Stimulated activated CD8-positive, alpha-beta memory T cell treated with anti-CD3 and anti-CD28 coated beads, Interleukin-2, amount 100 ng/mL, for 1 hour (primary cell): ENCODE data around the gene EEF1G.
"Not testable (repeated sequence)": the region's sequence is repeated elsewhere in the genome, so short reads cannot be mapped to it uniquely, and the experiment has no call there.

Source experiments
- DNase-seq, 2 donors: peaks; one replicate each; pipeline ENCODE4 v3.0.0-alpha.2; 2020; ENCODE audit warnings: low read depth in 2 of 2

Gene EEF1G

DNA sequence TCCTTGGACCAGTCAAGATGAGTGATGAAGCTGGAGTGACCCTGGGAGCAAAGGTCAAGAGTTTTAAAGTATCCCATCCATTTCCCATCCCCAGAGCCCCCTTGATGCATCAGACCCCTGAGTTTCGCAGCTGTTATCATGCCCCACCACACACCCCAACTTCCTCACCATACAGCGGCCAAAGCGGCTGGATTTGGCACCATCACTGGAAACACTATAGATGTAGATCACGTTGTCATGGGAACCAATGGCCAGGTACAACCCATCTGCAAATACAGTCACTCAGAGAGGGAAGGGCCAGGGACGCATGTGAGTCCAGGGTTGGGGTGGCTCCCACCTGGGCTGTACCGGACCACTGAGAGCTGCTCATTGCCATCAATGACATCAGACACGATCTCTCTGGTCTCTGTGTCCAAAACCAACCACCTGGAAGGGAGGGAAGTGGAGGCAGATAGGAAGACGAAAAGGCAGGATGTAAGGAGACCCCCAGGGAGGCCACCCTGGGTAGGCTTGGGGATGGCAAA, 30.1 kb upstream of the EEF1G start:
- DNase-seq = no peak

DNA sequence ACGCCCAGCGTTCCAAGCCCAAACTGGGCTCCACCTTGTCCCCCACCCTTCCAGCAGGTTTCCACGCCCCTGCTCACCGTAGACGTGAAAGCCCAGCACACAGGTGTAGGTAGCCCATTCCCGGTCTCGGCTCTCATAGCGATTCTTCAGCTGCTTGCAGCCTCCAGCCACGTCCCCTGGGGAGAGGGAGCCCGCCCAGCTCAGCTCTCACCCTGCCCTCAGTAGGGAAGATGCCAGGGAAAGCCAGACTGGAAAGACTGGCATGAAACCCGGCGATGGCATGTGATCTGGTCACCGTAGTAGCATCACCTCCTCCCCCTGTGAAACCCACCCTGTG, 29.3 kb upstream of the EEF1G start:
- DNase-seq = no peak

DNA sequence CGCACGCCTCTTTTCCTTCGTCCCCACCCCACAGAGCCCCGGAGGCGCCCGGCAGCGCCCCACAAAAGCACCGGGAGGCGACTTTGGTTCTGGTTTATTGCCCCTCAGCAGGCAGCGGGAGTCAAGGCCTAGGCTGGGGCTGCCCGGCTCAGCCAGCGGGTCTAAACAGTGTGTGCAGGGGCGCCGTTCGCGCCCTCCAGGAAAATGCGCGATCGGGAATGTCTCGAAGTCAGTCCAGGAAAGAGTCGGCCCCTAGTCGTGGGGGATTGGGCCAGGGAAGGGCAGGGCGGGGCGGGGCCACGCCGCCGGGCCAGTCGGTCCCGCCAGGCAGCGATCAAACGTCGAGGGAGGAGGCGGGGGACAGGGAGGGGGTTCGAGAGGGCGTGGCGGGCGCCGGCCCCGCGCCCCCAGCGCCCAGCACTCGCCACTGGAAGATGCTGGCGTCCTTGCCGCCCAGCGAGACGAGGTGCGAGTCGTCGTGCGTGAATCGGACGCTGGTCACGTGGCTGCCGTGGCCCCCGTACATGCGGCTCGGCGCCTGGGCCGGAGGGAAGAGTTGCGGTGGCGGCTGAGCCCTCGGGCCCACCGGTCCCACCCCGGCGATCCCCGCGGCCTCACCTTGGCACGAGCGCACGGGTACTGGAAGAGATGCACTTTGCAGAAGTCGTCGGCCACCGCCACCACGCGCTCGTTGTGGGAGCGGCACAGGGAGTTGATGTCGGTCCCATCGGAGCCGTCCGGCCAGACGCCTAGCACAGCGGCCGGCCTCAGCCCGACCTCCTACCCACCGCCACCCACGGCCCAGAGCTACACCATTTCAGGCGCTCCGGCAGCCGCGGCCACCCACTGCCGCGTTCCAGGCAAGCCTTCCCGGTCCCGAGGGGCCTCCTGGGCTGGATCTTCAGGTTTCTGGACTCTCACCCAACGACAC, 28.7 kb upstream of the EEF1G start:
- DNase-seq = no peak

DNA sequence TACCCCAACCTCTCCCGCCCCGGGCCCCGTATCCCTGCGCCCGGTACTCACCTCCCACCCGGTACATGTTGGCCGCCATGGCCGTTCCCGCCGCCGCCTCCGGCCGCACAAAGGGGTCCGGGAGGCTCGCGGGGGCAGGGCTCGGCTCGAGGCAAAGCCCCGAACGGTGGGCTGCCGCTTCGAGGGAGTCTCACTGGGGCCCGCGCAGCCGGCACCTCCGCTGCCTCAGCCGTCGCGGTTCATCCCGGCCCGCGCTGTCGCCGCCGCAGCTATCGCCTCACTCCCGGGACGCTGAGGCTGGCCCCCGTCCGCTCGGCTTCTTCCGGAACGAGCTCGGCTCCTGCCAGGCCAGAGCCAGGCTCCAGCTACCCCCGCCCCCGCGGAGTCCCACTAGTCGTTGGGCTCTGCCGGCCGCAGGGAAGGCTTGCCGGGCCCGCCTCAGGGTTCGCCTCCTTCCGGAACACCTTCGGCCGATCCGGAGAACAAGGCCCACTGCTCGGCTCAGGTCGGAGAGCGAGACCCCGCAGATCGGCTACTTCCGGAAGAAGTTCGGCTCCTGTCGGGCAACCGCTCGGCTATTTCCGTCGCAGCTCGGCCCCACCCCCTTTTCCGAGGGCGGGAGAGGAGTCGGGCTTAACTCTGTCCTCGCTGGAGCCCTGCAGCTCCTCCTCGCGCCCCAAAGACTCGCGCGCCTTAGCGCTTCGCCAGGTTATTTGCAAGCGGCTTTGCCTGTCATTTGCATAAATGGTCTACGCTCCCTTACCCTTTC, 27.9 kb upstream of the EEF1G start, which contains the start of gene MTA2:
Gene MTA2 (minus strand): TSS at position 494 of the 769 bp plus-strand sequence. CDS start 415 bp downstream, at position 79.
- DNase-seq = peak; percentile 98 to 99

DNA sequence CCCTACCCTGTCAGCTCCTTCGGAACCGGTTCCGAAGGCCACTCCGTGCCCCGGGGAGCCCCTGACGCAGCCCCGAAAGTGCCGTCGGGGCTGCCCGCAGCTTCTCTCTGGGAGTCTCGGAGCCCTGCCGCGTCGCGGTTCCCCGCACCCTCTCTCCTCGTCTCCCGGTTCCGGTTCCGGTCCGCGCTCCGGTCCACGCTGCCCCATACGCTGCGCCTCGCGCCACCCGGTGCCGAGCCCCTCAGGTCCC, 27.4 kb upstream of the EEF1G start:
- DNase-seq = no peak

DNA sequence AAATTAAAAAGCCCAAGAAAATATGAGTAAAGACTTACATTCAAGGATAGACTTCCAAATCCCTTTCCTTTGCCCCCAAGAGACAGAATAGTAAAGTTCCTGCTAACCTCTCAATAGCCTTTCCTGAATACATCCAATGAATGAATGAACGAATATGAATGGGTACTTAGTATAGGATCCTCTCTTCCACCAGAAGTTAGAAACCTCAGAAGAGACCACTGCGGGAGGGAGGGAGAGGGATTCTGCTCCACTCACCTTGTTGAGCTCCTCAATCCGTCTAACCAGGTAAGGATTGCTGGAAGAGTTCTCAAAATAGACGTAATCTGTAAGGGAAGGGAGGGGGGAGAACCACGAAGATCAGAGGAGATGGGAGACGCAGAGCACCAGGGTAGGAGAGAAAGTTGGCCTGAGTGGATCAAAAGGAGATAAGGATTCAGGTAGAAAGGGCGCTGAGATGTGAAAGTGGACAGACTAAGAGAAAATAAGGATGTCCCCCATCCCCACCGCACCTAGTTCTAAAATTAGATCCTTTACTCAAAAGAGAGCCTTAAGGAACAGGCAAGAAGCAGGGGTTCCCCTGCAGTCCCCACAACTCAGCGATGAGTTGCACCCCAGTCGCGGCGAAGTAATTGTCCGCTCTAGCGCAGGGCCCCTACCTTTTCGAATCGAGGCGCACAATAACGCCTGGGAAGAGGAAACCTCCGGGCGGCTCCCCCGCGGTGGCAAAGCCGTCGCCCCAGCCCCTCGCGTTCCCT, 26.9 kb upstream of the EEF1G start:
- no peak for DNase-seq

DNA sequence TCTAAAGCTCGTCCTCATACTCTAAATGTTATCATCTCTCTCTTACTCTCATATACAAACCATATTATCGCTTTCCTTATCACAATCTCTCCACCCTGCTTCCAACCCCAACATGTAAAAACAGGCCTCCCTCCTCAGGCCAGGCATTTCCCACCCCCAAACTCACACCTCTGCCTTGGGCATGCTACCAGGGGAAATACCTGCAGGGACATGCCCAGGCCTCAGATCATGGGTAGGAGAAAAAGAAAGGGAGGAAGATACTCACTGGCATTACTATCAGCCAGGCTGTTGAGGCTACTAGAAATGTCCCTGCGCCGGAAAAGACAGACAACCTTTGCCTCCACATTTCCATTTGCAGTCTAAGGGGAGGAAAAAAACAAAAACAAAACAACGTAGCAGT, 26.2 kb upstream of the EEF1G start:
- no peak for DNase-seq

DNA sequence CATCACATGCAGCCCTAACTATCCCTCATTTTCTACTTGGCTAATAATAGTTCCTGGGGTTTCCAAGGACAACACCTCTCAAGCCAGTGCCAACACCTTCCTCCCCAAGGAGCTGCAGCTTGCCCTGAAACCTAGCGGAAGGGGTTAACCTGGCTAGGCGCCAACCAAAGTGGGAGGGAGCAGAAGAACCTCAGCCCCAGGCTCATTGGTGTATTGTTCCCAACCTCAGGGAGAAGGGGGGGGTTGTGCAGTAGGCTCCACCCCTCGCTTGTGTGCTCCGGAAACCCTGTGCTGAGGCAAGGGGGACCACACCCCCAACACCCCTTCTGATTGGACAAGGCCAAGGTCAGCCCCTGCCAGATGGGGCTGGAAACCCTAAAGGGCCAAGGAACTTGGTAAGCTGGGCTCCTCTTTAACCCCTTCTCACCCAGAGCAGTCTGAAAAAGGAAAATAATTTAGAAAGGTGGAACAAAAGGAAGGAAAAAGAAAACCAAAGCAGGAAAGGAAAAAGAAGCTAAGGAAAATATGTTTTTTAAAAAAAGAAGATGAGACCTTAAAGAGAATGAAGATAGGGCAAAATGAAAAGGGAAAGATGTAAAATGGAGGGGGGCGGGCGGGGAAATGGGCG, 25.5 kb upstream of the EEF1G start:
- peak; percentile 79 to 90 for DNase-seq

DNA sequence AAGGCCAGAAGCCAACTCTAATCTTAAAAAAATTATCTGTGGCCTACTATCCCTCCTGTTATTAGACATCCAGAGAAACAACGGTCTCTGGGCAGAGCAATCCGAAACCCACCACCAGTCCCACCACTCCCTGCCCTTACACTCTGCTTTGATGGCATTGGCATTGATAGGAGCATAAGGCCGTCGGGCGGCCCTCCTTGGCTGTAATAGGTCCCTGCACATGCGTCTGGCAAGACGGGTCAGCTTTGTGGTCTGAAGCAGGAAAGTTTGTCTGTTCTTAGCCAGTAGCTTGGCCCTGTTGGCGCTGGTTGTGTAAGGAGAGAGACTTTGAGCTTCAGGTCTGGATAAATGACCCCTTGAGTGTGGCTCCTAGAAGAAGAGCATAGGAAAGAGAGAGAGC, 21.4 kb upstream of the EEF1G start:
- DNase-seq = no peak

DNA sequence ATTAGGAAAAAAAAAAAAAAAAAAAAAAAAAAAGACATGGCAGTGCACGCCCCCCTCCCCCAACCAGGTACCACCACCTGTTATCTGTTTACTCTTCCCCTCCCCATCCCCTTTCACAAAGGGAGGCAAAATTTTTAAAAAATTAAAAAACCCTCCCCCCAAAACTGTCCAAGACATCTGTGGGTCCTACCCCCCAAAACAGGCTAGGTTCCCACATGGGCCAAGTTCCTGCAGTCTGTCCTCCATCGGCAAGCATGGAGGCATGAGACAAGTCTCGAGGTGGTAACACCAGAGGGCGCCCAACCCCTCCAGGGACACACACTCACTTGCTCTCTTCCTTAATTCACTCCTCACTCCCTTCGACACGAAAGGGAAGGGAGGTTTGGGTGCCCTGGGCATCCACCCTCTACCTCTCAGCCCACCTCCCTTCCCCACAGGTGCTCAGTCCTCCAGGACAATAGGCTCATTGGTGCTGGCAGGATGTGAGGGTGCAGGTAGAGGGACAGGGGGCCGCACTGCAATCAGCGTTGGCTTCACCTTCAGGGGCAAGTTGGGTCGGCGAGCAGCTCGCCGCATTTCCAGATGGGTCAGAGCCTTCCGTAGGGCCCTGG, 19.8 kb upstream of the EEF1G start:
- DNase-seq = peak in 1 of 2 donors; percentile 59

DNA sequence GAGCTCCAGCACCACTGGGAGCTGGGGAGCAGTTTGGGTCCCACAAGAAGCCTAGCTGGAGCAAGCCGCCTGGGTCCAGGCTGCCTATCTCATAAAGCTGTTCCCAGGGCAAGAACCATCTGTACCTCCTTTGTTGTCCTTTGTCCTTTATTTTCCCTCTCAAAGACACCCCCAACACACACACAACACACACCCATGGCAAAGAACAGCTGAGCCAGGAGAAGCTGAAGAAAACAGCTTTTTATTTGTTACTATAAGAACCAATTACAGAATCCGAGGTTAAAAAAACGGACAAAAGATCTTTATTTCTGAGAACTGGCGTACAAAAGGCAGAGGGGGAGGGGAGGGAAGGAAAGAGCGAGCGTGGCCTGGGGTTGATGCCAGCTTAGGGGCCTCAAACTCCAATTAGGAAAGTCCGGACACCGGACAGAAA, 19.3 kb upstream of the EEF1G start:
- DNase-seq = no peak

DNA sequence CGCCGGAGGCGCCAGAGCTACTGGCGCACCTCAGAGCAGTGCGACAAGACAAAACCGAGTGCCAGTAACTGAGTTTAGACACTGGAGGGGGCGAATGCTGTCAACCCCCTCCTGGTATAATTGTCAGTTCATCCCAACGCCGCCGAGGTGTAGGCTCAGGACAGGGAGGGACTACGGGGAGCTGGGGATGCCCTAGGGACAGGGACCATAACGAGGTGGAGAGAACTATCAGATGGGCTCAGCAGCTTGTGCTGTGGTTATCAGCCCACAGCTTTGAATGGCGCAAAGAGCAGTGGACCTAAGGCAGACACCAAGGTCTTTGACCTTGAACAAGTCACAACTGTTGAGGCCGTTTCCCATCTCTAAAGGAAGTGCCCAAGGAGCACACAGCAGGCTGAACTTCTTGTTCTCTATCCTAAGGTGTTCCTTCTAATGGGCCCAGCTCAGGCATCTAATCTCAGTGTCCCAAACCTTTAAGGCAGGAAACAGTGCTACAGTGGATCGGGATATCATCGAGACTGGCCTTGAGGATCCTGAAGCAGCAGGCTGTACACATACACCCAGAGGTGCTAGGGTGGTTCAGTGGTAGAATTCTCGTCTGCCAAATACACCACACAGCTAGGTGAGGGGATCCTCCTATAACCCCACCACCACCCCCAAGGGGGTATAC, 18.6 kb upstream of the EEF1G start:
- no peak for DNase-seq

DNA sequence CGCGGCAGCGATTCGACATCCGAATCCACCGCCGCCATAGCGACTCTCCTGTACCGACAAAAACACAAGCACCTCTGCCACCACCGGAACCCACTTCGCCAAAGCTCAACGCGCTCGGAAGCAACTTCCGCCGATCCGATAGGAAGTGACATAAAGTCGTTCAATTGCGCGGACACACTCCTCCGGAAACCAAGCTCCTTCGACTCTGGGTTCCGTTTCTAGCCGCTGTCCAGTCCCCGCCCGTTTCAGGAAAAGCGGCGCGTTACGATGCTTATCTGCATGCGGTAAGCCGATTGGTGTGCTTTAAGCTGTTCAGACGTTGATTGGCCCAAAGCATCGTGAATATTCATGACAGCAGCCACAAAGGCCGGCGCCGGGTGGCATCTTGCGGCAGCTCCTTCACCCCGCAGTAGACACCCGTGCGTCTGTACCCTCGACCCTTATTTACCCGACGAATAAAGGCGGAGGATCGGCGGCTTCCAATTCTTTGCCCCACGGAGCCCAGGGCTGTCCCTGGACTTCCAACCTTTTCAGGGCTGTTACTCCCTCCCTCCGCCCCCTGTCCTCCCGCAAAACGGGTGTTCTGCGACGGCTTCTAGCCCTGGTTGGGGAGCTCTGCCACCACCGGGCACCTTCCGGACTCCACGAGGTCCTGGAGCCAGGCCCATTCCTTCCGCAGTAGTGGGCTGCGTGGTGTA, 17.9 kb upstream of the EEF1G start, which contains the start of gene TUT1:
Gene TUT1 (minus strand): TSS at position 76 of the 698 bp plus-strand sequence. CDS start 38 bp downstream, at position 38.
- DNase-seq = peak; percentile 87 to 91

DNA sequence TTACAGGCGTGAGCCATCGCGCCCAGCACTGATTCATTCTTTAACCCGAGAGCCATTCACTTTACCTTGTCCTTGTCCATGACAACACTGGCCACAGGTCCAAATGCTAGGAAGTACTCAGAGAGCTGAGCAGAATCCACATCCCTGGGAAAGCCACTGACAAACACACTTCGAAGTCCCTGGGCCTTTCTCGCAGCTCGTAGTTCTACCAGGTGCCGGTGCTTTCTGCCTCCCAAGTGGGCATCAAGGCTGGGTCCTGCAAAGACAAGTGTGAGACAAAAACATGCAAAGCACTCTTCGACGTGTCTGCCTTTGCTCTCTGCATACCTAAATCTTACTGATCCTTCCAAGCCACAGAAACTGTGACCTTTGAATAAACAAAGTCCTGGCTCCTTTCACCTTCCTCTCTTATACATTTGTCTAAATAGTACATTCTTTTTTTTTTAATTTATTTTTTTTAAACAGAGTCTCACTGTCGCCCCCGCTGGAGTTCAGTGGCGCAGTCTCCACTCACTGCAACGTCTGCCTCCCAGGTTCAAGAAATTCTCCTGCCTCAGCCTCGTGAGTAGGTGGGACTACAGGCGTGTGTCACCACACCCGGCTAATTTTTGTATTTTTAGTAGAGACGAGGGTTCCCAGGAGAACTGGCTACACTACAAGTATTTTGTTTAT, 15.4 kb upstream of the EEF1G start:
- DNase-seq = no peak

DNA sequence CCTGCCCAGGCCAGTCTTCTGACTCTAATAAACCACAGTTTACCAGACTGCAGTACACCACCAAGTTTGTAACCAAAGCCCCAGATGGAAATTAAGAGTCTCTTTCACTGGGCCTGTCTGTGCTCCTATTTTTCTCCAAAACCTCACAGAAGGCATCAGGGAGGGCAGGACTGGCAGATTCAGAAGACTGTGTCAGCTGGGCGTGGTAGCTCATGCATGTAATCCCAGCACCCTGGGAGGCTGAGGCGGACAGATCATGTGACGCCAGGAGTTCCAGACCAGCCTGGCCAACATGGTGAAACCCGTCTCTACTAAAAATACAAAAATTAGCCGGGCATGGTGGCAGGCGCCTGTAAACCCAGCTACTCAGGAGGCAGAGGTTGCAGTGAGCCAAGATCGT, 11.7 kb upstream of the EEF1G start:
- not testable (repeated sequence) for DNase-seq

DNA sequence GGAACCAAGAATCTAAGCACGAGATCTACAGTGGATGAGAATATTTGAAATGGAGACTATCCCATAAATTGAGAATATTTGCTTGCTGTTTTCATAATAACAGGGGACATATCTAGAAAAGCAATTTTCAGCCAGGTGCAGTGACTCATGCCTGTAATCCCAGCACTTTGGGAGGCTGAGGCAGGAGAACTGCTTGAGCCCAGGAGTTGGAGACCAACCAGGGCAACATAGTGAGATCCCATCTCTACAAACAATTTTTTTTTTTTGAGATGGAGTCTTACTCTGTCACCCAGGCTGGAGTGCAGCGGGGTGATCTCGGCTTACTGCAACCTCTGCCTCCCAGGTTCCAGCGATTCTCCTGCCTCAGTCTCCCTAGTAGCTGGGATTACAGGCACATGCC, 8.0 kb upstream of the EEF1G start:
- DNase-seq = not testable (repeated sequence)

DNA sequence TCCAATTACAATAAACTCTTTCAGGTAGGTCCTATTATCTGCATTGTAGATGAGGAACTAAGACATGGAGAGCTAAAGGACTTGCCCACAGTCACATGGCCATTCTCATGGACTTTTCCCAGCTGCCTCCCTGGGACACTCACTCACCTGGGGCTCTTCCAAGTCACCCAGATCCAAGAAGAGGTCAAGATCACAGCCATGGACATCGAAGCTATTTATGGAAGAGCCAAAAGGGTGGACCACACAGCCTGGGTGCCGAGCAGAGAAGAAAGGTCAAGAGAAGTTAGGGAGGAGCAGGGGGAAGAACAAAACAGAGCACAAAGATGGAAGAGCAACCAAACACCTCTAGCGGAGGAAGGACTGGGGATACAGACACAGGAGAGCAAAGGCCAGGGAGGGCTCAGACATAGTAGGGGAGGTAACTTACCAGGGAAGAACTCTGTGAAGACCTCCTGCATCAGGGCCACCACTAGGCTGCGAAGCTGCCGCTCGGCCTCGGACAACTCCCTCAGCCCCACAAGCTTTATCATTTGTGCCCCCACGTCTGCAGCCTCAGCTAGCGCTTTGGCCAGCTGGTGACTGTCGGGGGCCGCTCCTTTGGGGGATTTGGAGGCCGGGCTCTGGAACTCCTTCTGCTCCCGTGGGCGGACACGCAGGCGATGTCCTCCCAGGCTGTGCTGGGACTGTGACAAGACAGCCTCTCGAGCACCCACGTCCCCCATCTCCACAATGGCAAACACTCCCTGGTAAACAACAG, 7.4 kb upstream of the EEF1G start:
- no peak for DNase-seq

DNA sequence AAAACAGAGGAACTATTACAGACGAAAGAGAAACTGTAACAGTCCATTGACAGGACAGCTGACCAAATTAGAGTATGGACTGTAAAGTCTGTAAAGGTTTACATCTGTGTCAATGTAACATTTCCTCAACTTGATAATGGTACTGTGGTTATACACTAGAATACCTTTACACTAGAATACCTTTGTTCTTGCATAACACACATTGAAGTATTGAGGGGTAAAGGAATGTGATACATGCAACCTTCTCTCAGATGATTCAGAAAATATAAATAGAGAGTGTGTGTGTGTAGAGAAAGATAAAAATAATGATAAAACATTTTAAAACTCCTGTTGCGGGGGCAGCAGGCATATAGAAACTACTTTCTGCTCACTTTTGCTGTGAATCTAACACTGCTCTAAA, 5.6 kb upstream of the EEF1G start:
- DNase-seq = no peak

DNA sequence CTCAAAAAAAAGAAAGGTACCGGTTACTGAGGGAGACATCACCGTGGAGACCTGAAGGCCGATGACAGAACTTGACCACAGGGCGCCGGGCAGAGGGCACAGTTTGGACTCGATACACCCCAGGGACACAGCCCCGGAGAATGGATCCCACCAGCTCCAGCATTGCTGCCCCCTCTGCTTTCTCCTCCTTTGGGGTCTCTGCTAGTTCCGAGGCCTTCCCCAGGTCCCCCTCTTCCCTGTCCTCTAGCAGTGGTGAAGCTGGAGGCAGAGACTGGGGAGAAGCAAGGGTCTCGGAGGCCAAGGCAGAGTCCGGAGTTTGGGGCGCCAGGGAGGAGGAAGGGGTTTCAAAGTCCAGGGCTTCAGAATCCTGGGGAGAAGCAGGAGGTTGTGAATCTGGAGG, 4.8 kb upstream of the EEF1G start:
- DNase-seq = no peak
